Muscle of arm (tissue), 12 donors: ENCODE results near the gene SUFU. TPM values are rescaled to one million over a fixed set of nuclear protein-coding genes. Genes with fewer than 3 reads are reported as not detected.

Experiments used
- DNase-seq: peaks from one replicate; pipeline ENCODE4 v3.0.0-alpha.2; 2013
- polyA plus RNA-seq, 12 donors: library from polyadenylated mRNA; unstranded; fragments of 120-200 nt; gene quantifications; one replicate each; pipeline ENCODE4 v1.2.1, GENCODE V29; 2013; ENCODE audit not compliant: insufficient read length in 12 of 12

SUFU gene
- polyA plus RNA-seq, 12 donors, result 10.8 to 24.1 (median 15.3) TPM; not detected in 1

GRCh38 chr10:102632394-102633111 lies 128.8 kb downstream of the SUFU start:
- DNase-seq, result peak; percentile 87

- DNase-seq, result no peak
These were observed 129.5 kb downstream of the SUFU start for GRCh38 chr10:102633287-102633686.

DNA sequence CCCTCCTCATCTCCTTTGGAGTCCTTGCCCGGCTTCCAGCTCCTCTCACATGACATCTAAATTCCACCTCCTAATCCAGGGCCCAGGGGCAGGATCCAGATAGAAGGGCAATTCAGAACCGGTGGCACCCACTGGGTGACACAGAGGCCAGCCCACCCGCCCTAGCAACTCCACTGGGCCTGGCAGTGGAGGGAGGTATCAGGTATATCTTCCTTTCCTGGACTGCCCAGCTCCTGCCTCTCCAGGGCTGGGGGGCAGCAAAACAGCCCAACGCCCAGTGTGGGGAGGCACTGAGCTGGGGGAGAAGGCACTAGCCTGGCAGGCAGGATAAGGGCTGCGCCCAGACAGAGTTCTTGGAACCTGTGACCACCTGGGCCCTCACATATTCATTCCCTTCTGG lies 130.1 kb downstream of the SUFU start:
- DNase-seq, result no peak

DNA sequence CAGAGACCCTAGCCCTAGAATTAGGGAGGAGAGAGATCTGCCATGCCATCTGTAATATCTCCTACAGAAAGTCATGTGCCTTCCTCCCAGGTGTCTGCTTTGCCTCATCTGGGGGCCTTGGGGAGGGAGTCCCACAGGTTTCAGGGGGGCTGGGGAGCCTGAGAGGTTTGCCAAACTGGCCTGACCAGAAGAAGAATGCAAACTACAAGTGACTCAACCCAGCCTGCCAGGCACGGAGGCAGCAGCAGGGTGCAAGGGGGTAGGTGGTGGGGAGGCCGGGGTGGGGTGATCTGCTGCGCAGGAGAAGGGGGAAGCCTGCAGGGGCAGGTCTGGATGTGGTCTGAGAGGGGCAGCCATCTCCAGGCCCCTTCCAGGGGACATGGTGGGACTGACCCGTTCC lies 130.9 kb downstream of the SUFU start:
- no peak for DNase-seq

GRCh38 chr10:102635377-102635776 lies 131.6 kb downstream of the SUFU start:
- no peak for DNase-seq

GRCh38 chr10:102639537-102639936 lies 135.8 kb downstream of the SUFU start:
- no peak for DNase-seq

GRCh38 chr10:102641402-102641801 lies 137.6 kb downstream of the SUFU start:
- no peak for DNase-seq

DNA sequence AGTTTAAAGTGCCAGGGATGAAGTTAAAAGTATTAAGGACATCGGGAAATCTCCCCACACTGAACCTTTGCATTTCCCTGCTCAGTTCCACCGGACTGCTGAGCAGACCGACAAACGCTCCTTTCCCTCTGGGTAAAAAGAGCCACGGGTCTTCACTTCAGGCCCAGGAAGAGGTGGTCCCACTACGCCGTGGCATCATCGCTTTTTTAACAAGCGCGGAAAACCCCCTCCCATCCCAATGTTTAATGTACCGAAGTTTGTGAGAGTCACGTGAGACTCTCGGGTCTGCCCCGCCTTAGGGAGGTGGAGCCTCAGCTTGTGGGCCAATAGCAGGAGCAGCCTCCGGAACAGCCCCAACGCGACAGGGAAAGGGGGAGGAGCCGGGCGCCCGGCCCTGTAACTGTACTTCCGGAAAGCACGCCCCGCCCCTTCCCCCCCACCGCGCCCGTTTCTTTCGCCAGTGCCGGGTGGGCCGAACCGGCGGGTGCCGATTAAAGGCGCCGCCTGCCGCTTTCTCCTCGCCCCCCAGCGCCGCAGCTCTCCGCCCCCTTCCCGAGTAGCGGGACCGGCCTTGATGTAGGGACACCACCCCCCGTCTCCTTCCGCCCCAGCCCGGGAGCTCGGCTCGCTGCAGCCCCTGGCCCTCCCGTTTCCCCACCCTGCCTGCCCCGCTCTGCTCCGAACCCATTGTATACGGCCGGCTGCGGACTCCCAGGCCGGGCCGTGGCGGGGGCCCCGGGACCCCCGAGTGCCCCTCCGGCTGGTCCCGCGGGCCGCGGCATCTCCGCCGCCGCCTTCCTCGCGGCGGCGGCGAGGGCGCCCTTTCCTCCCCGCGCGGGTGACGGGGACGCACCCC lies 138.3 kb downstream of the SUFU start:
- DNase-seq, result peak; percentile 98

- peak; percentile 87 for DNase-seq
These were observed 139.1 kb downstream of the SUFU start for GRCh38 chr10:102642736-102643335.

- peak; percentile 70 for DNase-seq
These were observed 139.7 kb downstream of the SUFU start for GRCh38 chr10:102643336-102644065.

- no peak for DNase-seq
These were observed 140.4 kb downstream of the SUFU start, which contains the start of gene TRIM8 for GRCh38 chr10:102644066-102644645. Gene TRIM8, plus strand, starts transcription at chr10:102644479. Its CDS starts 139 bp downstream, at chr10:102644618.

DNA sequence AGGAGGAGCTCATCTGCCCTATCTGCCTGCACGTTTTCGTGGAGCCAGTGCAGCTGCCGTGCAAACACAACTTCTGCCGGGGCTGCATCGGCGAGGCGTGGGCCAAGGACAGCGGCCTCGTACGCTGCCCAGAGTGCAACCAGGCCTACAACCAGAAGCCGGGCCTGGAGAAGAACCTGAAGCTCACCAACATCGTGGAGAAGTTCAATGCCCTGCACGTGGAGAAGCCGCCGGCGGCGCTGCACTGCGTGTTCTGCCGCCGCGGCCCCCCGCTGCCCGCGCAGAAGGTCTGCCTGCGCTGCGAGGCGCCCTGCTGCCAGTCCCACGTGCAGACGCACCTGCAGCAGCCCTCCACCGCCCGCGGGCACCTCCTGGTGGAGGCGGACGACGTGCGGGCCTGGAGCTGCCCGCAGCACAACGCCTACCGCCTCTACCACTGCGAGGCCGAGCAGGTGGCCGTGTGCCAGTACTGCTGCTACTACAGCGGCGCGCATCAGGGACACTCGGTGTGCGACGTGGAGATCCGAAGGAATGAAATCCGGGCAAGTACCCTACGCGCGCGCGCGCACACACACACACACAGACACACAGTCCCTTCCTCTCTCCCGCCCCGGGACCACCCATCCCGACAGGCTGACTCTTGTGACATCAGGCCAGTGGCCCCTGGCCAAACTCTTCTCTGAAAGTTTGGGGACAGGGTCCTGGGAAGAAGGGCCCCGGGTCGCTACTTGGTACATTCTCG lies 141.0 kb downstream of the SUFU start:
- DNase-seq, result peak; percentile 77

- DNase-seq, result peak; percentile 81
These were observed 141.6 kb downstream of the SUFU start for GRCh38 chr10:102645388-102645740.

DNA sequence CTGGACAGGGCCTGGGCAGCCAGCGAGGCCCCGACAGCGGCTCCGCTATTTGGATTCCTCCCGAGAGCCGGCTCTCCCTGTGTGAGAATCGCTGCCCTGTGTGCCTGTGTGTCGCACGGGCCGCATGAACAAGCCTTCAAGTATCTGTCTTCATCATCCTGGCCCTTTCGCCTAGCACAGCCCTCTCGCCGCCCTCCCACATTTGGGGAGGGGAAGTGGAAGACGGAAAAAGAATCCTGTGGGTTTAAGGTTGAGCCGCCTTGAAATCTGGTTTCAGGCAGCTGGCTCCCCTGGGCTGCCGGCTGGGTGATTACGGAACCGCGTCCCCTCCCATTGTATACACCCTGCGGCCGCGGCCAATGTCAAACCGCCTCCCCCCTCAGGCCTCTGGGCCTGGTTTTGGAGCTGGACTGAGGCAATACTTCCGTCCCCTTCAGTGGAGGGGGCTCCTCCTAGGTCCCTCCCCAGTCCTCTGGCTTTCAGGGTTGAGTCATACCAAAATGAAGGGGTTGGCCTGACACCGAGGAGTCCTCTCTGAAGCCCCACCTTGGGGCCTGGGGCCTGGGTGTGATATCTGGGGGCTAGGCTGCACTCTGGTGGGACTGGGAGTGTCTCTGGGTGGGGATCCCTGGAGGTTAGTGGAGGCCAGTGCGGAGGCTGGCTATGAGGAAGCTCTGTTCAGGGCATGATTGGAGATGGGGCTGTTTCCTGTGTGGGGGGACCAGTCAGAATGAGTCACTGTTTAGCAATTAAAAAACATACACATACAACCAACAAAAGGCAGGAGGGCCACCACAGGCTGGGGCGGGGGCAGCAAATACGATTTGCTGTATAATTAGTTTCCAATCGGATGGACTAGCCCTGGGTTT lies 142.2 kb downstream of the SUFU start:
- DNase-seq, result peak; percentile 94

DNA sequence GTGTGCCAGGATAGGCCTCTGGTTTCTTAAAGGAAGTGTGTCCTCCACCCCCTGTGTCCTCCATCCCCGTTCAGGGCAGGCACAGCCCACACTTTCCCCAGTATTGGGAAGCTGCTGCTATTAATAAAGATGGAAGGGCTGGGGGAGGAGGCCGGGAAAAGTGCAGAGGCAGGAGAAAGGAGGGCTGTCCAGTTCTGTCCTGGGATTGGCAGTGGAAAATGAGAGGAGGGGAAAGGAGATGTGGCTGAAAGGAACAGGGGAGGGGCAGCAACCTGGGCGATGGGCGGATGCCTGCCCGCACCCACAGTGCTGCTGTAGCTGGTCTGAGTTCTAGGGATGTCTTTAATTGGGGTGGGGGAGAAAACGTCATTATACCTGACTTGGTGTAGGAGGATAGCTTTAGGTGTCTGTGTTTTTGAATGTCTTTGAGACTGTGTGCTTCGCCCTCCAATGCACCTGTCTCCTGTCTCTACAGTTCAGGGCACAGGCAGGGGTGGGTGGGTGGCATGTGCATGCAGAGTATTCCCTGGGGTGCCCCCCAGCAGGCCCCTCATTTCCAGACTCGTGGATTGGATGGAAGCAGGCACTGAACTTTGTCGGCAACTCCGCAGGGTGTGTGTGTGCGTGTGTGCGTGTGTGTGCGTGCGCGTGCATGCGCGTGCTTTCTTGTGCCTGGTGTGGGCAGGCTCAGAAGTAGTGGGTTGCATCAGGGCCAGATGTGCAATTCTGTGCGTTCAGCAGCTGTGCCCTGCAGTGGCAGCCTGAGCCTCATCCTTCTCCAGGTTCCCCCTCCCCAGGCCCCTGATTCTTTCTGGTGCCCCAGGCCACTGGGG lies 143.1 kb downstream of the SUFU start:
- peak; percentile 74 for DNase-seq

- no peak for DNase-seq
These were observed 143.9 kb downstream of the SUFU start for GRCh38 chr10:102647443-102648268.

DNA sequence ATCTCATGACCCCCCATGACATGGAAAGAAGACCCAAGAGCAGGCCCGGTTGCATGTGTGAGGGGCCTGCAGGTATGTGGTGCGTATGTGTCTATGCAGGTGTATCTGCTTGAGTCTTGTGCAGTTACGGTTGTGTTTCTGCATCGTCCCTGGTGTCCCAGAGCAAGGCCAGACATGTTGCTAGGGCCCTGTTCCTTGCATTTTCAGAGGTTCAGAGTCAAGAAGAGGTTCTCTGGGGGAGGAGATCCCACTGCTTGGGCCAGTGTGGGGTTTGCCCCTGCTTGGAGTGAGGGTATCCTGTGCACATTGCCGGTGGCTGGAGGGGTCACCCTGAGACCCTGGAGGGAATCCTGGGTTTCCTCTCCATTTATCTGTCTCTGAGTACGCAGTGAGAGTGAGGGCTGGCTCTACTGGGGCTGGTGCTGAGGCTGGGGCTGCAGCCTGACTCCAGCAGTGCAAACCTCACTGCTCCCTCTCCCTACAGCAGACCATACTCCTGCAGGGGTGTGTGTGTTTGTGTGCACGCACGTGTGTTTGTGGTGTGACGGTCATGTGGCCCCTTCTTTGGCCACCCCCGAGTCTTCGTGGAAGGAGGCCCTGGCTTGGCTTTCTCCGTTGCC lies 144.6 kb downstream of the SUFU start:
- no peak for DNase-seq
